ENCODE results near the gene FGF18. TPM values are rescaled to one million over a fixed set of nuclear protein-coding genes. Genes with fewer than 3 reads are reported as not detected.

The FGF18 gene
- total and polyA plus RNA-seq, 12 donors, result 0.14 to 1.5 (median 0.30) TPM

DNA sequence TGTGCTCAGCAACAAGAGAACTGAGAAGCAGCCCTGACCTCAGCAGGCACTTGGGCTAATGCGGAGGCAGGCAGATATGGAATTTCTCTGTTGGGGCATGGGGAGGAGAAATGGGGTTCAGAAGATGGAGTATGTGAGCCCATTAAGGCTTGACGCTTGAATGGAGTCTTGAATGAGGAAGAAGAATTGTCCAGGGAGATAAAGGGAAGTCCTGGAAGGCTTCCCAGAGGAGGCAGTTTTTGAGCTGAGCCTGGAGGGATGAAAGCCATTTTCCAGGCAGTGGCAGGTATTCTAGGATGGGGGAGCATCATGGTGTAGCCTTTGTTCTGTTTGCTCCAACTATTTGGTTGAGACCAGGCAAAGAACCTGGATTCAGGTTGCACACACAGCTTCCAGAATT is 34.5 kb downstream of the FGF18 start:
- H3K4me1 ChIP-seq (replicated peaks in 1 of 2), result peaks cover 0 to 4% of the 10 kb centered on the region in 2 donors
- TF ChIP-seq, protein P1, sequence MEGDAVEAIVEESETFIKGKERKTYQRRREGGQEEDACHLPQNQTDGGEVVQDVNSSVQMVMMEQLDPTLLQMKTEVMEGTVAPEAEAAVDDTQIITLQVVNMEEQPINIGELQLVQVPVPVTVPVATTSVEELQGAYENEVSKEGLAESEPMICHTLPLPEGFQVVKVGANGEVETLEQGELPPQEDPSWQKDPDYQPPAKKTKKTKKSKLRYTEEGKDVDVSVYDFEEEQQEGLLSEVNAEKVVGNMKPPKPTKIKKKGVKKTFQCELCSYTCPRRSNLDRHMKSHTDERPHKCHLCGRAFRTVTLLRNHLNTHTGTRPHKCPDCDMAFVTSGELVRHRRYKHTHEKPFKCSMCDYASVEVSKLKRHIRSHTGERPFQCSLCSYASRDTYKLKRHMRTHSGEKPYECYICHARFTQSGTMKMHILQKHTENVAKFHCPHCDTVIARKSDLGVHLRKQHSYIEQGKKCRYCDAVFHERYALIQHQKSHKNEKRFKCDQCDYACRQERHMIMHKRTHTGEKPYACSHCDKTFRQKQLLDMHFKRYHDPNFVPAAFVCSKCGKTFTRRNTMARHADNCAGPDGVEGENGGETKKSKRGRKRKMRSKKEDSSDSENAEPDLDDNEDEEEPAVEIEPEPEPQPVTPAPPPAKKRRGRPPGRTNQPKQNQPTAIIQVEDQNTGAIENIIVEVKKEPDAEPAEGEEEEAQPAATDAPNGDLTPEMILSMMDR (IDR thresholded peaks at IDR 0.05), result no peak
- no peak for DNase-seq
- intact Hi-C loops (cut with DNase I), result no loop called here
- no peak overlapping the region for H3K4me3 ChIP-seq
- no peak overlapping the region for H3K27ac ChIP-seq
- H3K27me3 ChIP-seq, result no peaks in the 10 kb centered on the region
- WGBS, 4 donors, result 88 to 95% (median 92%) methylated on average over 2 of the region's 2 CpGs
- no peaks in the 10 kb centered on the region for H3K9me3 ChIP-seq (replicated peaks in 1 of 3)
- no peaks in the 10 kb centered on the region for H3K36me3 ChIP-seq (replicated peaks in 1 of 2)

DNA sequence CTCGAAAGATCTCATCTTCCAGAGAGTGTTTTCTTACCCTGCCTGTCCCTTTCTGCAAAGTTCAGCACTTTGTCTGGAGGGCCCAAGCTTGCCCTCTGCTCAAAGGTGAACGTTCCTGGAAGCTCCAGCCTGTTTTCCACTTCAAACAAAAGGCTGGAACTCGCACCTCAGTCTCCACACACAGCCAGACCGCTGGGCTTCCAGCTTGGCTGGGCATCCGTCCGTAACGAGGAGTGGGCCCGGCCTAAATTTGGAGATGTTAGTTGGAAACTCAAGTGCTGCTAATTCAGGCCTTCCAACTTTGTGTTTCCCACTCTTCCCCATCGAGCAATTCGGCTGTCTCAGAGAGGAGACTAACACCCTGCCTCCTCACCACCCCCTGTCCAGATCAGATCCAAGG is 35.1 kb downstream of the FGF18 start:
- H3K27ac ChIP-seq, result no peak overlapping the region
- TF ChIP-seq POLR2A (IDR thresholded peaks at IDR 0.05), result no peak
- TF ChIP-seq, protein P1 (IDR thresholded peaks at IDR 0.05), result no peak
- no peaks in the 10 kb centered on the region for H3K9me3 ChIP-seq (replicated peaks in 1 of 3)
- DNase-seq, result no peak
- no peaks in the 10 kb centered on the region for H3K36me3 ChIP-seq (replicated peaks in 1 of 2)
- no peak overlapping the region for H3K4me3 ChIP-seq
- intact Hi-C loops (cut with DNase I), result no loop called here
- WGBS, 4 donors, result 83 to 87% (median 85%) methylated on average over 9 to 10 of the region's 10 CpGs
- H3K4me1 ChIP-seq (replicated peaks in 1 of 2), result peaks cover 0 to 4% of the 10 kb centered on the region in 2 donors
- no peaks in the 10 kb centered on the region for H3K27me3 ChIP-seq

DNA sequence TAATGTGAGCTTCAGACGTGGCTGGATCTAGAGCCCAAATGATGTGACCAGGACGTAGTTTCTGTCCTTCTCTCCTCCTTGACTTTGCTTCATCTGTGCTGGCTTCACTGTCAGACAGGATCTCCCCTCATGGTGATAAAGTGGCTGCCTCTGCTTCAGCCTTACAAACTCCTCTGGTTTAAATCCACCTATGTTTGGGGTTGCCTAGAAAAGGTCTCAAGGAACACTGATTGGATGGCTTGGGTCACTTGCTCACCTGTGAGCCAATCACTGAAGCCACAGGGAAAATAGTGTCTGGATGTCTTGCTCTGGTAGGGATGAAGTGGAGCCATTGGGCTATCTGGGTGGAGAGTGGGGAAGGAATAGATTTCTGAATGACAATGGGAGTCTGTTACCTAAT is 36.1 kb downstream of the FGF18 start:
- TF ChIP-seq, protein P1 (IDR thresholded peaks at IDR 0.05), result no peak
- no peak for TF ChIP-seq POLR2A (IDR thresholded peaks at IDR 0.05)
- Histone ChIP-seq H3K36me3 (replicated peaks in 1 of 2) (no peaks in the 10 kb centered on the region), H3K27ac (no peak overlapping the region), H3K9me3 (replicated peaks in 1 of 3) (no peaks in the 10 kb centered on the region), H3K4me3 (no peak overlapping the region), H3K4me1 (replicated peaks in 1 of 2) (peaks cover 0 to 4% of the 10 kb centered on the region in 2 donors), H3K27me3 (no peaks in the 10 kb centered on the region)
- 58 to 87% (median 81%) methylated on average over 2 of the region's 2 CpGs for WGBS, 4 donors
- intact Hi-C loops (cut with DNase I), result no loop called here
- no peak for DNase-seq

DNA sequence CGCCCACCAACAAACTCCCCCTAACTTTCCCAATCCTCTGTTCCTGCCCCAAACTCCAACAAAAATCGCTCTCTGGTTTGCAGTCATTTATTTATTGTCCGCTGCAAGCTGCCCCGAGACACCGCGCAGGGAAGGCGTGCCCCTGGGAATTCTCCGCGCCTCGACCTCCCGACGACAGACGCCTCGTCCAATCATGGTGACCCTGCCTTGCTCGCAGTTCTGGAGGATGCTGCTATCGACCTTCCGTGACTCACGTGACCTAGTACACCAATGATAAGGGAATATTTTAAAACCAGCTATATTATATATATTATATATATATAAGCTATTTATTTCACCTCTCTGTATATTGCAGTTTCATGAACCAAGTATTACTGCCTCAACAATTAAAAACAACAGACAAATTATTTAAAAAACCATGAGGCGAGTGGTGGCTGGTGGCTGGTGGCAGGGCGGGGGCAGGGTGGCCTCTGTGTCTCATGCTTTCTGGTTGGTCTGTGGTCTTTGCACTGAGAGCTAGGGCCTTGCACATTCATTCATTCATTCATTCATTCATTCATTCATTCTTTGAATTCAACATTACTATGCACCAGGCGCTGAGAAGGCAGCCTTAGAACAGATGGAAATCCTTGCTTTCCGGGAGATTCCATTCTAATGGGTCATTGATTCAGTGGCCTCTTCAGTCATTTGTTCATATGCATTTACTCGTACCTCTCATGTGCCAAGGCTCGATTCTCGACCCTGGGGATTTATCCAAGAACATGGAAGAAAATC is 37.9 kb downstream of the FGF18 start:
- 90 to 93% (median 91%) methylated on average over 25 of the region's 25 CpGs for WGBS, 4 donors
- TF ChIP-seq, protein P1 (IDR thresholded peaks at IDR 0.05), result no peak
- no peak for TF ChIP-seq POLR2A (IDR thresholded peaks at IDR 0.05)
- intact Hi-C loops (cut with DNase I), result no loop called here

More for the DNA sequence above, 37.9 kb downstream of the FGF18 start:
- no peaks in the 10 kb centered on the region for H3K27me3 ChIP-seq
- no peak overlapping the region for H3K27ac ChIP-seq
- no peak for DNase-seq
- H3K9me3 ChIP-seq (replicated peaks in 1 of 3), result no peaks in the 10 kb centered on the region
- H3K4me1 ChIP-seq (replicated peaks in 1 of 2), result no peaks in the 10 kb centered on the region
- no peak overlapping the region for H3K4me3 ChIP-seq
- no peaks in the 10 kb centered on the region for H3K36me3 ChIP-seq (replicated peaks in 1 of 2)
